T-helper 2 cell (primary cell): ENCODE data around the gene LOXL1.

ENCODE experiments used
- DNase-seq, 5 experiments: peaks; one replicate each; pipeline versions ENCODE4 v3.0.0 to v3.0.0-alpha.2; 2012 to 2022
- total RNA-seq, 2 donors: gene quantifications; one replicate each; lab custom pipeline; 2026; lab: John Stamatoyannopoulos, UW

LOXL1 gene
- 6.2 to 6.5 reads per million in 2 donors for total RNA-seq

- DNase-seq = no peak
Measured at GRCh38 chr15:73926219-73927002, at the start of gene LOXL1. TSS of gene LOXL1 (plus strand) at chr15:73926462. CDS start at chr15:73926784, 322 bp downstream.

DNA sequence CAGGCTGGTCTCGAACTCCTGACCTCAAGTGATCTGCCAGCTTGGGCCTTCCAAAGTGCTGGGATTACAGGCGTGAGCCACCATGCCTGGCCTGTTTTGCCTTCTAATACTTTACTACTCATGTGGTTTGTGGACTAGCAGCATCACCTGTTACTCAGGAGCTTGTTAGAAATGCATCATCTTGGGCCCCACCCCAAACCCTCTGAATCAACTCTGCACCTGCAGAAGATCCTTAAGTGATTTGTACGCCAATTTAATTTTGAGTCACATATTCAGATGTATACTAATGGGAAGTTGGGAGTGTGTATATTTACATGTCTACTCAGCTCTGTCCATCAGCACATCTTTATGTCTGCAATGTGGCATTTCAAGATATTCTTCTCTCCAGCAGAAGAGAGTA lies 46.8 kb upstream of the LOXL1 start:
- no peak for DNase-seq

GRCh38 chr15:73881579-73882320 lies 44.5 kb upstream of the LOXL1 start:
- no peak for DNase-seq

DNA sequence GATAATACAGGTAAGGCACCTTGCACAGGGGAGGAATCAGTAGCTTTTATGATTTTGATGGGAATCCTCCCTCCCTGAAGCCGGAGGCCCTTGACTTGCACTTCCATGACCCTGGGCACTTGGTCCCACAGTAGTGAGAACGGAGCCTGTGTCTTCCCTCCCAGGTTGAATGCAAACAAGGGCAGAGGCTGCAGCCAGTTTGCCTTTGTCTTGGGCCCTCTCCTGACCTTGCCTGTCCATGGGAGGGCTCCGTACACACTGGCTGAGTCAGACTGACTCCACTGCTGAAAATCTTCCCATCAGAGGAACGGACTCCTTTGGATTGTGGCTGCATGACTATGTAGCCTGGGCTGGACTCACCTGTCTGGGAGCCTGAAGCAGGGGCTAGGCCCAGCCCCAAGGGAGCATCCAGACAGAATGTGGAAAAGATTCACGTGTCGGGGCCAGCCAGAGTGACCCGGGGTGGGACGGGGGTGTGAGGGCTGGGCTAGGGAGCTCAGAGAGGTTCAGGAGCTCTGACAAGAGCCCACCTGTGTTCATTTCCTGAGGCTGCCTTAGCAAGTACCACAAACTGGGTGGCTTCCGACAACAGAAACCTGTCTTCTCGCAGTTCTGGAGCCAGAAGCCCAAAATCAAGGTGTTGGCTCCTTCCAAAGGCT lies 43.4 kb upstream of the LOXL1 start:
- DNase-seq = no peak

- no peak for DNase-seq
Measured at GRCh38 chr15:73884159-73884558, 42.1 kb upstream of the LOXL1 start.

DNA sequence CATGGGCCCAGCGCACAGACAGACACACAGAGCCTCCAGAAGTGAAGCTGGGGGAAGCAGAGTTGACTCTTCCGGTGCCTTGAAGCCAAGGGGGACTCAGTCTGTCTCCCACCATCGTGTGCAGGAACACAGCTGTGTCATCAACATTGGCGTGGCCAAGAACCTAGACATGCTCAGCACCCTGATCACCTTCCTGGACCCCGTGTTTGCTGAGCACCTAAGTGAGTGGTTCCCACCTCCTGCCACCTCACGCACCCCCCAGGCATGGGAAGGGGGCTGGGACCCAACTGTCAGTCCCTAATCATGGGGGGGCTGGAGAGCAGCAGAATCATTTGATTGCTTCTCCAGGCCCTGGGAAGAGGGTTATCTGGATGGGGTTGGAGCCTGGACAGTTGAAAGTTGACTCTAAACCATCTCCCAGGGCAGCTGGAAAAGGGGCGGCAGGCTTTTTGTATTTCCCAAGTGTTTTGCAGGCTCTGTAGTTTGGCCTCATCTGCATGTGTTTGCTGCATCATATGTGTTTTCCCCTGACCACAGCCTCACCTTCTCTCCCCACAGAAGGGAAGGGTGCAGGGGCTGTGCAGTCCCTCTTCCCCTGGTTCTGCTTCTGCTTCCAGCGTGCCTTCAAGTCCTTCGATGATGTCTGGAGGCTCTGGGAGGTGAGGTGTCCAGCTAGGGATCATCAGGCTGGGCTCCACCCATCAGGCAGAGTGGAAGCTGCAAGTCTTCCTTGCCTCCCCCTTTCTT lies 40.1 kb upstream of the LOXL1 start:
- no peak for DNase-seq

DNA sequence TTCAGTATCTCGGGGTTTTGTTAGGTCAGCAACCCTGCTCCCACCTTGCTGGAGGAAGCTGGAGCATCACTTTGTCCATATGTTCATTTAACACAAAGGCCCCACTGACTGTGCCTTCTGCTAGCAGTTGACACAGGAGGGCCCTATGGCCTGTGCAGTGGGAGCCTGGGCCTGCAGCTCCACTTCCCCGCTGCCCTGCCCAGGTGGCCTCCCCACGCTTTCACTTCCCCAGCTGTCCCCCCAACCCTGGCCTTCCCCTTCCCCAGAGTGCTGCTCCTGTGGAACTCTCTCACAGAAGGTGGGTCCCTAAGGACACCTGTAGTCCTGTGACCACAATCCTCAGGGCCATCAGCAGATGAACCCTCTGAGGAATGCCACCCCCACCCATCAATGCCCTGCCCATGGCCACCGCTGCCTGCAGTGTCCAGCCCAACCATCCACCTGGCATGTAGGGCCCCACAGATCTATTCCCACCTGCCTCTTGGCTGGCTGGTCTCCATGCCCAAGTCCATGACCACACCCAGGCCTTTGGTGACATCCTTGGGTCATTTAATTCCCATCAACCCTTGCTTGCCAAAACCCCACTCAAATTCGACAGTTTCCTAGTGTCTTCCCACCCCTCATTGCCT lies 39.4 kb upstream of the LOXL1 start:
- DNase-seq = no peak

DNA sequence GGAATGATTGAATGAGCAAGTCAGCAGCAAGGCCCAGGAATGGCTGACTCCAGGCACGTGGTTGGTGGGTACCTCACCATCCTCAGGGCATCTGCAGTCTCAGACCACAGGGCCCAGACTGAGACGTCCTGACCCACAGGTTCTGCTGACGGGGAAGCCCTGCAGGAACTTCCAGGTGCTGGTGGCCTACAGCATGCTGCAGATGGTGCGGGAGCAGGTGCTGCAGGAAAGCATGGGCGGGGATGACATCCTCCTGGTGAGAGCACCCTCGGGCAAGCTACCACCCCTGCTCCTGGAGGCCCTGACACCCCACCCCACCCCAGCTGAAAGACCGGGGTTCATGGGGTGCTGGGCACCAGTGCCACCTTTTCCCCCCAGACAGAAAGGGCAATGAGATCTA lies 38.8 kb upstream of the LOXL1 start:
- DNase-seq = no peak

GRCh38 chr15:73888224-73889041 lies 37.8 kb upstream of the LOXL1 start:
- DNase-seq = no peak

DNA sequence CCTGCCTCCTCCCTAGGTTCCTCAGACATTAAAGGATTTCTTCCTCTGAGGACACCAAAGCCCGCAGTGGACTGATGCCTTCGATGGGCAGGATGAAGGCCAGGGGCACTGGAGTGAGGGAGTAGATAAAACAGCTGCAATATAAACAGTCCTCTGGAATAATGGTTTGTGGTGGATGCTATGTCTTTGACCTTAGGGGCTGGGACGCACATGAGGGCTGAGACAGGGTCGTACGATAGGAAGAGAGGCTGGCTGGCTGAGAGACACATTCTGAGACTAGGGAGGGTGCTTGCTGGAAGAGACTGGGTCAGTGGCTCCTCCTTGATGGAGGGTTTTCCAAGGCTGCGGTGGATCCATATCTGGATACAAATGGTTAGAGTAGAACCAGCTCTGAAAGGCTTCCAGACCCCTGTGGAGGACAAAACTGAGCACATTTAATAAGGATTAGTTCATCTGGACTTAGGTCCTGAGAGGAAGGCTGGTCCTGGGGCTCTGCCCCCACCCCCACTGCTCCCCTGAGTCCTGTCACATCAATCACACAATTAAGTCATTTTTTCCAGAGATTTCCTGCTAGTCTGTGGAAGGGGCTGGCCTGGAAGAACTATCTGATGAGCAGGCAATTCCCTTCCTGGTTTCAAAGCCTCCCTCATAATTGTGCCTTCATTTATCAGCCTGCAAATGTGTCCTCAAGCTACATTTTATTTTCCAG lies 37.1 kb upstream of the LOXL1 start:
- DNase-seq = no peak

DNA sequence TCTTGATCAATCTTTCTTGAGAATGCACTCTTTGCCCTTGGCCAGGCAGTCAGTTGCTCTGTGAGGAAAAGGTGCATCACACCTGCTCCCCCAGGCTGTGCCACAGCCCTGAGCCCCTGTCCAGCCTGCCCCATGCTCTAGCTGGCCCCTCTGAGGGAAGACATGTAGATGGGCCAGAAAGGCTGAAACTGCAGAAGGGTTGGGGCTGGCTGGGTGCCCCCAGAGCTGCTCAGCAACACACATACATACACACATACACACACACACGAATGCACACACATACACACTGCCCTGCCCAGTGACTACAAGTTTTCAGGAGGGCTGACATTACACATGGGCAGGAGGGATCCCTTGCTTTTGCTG lies 36.5 kb upstream of the LOXL1 start:
- DNase-seq = no peak

DNA sequence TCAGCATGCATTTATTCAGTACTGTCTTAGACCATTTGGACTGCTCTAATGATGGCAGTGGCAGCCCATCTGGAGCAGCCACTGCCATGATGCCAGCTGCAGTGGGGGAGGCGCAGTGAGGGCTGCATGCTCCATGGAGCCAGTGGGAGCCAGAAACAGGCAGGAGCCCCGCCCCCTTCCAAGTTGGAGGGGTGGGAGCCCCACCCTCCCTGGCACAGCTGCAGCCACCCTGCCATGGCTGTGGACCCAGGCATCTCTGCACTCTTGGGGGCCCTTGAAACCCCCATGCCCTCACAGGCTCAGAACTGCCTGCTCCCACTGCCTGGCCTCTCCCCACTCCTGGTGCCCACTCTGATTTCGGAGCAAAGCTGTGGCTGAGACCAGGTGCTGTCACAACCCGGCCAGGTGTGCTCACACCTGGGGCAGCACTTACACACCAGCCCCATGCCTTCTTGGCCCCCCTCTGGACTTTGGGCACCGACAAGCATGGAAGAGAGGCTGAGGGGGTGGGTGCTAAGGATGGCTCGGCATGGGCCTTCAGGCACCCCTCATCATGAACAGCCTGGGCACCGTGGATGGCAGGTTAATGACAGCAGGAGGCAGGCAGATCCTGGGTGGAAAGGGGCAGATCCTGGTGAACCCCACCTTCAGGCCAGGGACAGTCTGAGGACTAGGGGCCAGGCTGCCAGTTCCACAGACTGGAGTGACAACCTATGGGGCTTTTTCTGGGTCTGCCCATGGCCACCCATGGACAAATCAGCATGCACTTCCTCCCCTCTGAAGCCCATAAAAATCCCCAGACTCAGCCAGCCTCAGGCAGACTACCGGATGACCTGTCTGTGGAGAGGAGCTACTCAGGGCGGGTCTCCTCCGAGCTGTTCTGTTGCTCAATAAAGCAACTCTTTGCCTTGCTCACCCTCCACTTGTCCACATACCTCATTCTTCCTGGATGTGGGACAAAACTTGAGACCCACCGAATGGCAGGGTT lies 34.6 kb upstream of the LOXL1 start:
- no peak for DNase-seq

DNA sequence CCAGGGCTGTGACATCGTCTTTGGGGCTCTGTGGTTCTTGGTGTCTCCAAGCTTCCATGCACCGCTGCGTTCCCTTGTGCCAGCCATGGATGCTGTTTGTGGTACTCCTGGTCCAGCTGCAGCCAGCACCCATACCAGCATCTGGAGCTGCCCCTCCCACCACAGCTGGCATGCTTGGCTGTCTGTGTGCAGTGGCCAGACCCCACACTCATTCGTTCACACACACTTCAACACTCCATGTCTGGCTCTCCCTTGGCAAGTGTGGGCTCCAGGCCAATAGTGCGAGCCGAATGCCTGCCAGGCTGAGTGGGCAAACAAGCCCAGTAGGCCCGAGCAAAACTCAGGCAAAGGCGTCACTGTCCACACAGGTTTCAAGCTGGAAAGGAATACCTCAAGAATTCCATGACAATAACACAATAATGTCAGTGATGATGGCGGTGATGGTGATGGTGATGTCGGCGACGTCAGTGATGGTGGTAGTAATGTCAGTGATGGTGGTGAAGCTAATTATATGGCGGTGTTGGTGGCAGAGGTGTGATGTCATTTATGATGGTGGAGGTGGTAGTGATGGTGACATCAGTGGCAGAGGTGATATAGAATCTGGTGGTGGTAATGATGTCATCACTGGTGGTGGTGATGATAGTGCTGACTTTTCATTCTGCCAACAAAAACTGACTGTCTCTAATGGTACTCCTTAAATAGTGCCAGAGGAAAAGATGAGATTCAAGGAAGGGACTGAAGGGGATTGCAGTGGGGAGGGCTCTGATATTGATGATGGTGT lies 33.6 kb upstream of the LOXL1 start:
- no peak for DNase-seq

GRCh38 chr15:73894133-73894814 lies 32.0 kb upstream of the LOXL1 start:
- DNase-seq = no peak

GRCh38 chr15:73897441-73898261 lies 28.6 kb upstream of the LOXL1 start:
- DNase-seq = peak; percentile 23 to 90 (median 35)

DNA sequence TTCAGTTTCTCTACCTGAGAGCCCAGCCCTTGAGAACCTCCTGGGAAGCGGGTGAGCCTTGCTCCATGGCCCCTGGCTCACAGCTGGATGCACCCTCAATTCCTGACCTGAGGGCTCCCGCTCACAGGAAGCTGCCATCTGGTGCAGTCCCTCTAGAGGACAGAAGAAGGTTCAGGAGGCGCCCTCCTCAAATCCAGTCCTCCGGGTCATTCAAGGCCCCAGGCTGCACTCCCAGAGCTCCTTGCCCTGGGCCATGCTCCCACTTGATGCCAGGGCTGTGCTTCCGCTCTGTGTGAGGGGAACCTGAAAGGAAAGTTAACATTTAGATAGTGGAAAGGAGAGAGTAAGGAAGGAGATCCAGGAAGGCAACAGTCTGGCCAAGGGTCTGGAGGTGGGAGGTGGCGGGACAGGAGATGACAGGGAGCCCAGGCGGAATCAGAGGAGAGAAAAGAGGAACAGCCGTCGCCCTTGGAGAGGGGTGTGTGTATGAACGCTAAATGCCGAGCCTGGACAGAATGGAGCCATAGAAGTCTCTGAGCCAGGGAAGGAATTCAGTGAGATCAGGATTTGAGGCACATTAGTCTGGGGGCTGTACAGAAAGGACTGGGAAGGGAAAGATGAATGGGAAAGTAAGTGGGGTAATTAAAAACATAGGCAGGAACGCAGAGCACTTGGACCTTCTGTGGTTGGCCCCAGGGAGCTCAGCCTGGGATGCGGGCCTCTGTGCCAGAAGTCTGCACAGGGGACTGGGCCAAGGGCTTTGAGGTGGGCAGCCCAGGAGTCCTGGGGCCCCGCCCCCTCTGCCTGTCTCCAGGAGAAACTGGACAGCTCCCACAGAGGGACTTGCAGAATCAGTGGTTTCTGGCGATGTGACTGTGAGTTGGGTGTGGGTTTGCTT lies 26.8 kb upstream of the LOXL1 start:
- no peak for DNase-seq
